AG04450 (cell line): ENCODE measurements around the gene ANP32B. TPM values are rescaled to one million over a fixed set of nuclear protein-coding genes. Genes with fewer than 3 reads are reported as not detected.

Source experiments
- CTCF ChIA-PET: fragments of 300-600, 350-600 bp; formaldehyde crosslinking; extraction: SDS; loops from one replicate; lab custom pipeline; 2022; ENCODE audit warnings: antibody characterized with exemption, inconsistent platforms; lab: Charles Lee
- POLR2A ChIA-PET: fragments of 350-600 bp; formaldehyde crosslinking; extraction: SDS; loops from one replicate; lab custom pipeline; 2021; ENCODE audit warnings: antibody characterized with exemption, inconsistent platforms; lab: Yijun Ruan, JAX
- DNase-seq: peaks from one replicate; pipeline ENCODE4 v3.0.0-alpha.2; 2011; ENCODE audit warnings: low read depth, low spot score
- H3K27ac ChIP-seq: one replicate; pipeline ENCODE4 v1.5.1; 2012; ENCODE audit warnings: low read depth, low read length, control low read depth
- H3K27me3 ChIP-seq: one replicate; pipeline ENCODE4 v1.6.0; 2012; ENCODE audit warnings: low read length; ENCODE audit not compliant: control insufficient read depth, insufficient read depth
- H3K4me3 ChIP-seq: 2 replicates; pipeline ENCODE4 v1.5.1; 2011; ENCODE audit warnings: mild to moderate bottlenecking, low read depth, low read length, control low read depth
- H3K9me3 ChIP-seq: 2 replicates; pipeline ENCODE4 v1.5.1; 2012; ENCODE audit warnings: low read length; ENCODE audit not compliant: control insufficient read depth, insufficient read depth
- polyA plus RNA-seq: library from polyadenylated mRNA; depleted of rRNA; stranded (reverse); fragments of >200 nt; gene quantifications from 2 replicates; pipeline ENCODE4 v1.2.3, GENCODE V29; 2011; rRNA removed
- small RNA-seq: library from RNA; depleted of rRNA; stranded (forward); fragments of <200 nt; gene quantifications from one replicate; pipeline ENCODE3, GENCODE V24; 2012; ENCODE audit warnings: low read depth; ENCODE audit not compliant: insufficient read length
- TF ChIP-seq, protein P1 (sequence below): IDR thresholded peaks from 2 replicates; pipeline ENCODE4 v1.5.1; 2011; ENCODE audit warnings: low read depth, low read length, control low read depth, inconsistent platforms

The ANP32B gene
- polyA plus RNA-seq, 1 experiment, result 59.0 TPM

DNA sequence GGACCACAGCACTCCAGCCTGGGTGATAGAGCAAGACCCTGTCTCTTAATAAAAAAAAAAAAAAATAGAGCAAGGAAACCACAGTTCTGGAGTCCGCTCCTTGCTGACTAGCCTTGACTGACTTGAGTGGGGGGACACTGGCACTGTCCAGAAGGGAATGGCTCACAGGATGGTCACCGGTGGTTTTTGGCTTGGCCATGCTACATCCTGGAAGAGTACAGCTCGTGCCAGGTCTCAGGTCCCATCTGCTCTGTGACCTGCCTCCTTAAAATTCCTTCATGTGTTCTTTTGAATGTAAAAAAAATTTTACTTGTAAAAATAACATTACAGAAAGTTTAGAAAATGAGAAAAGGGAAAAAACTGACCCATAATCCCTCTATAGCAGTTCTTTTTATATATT lies 79.0 kb downstream of the ANP32B start:
- no peak overlapping the region for H3K27ac ChIP-seq
- H3K4me3 ChIP-seq, result no peak overlapping the region
- TF ChIP-seq, protein P1, sequence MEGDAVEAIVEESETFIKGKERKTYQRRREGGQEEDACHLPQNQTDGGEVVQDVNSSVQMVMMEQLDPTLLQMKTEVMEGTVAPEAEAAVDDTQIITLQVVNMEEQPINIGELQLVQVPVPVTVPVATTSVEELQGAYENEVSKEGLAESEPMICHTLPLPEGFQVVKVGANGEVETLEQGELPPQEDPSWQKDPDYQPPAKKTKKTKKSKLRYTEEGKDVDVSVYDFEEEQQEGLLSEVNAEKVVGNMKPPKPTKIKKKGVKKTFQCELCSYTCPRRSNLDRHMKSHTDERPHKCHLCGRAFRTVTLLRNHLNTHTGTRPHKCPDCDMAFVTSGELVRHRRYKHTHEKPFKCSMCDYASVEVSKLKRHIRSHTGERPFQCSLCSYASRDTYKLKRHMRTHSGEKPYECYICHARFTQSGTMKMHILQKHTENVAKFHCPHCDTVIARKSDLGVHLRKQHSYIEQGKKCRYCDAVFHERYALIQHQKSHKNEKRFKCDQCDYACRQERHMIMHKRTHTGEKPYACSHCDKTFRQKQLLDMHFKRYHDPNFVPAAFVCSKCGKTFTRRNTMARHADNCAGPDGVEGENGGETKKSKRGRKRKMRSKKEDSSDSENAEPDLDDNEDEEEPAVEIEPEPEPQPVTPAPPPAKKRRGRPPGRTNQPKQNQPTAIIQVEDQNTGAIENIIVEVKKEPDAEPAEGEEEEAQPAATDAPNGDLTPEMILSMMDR, result no peak
- H3K27me3 ChIP-seq, result no peaks in the 10 kb centered on the region
- no peaks in the 10 kb centered on the region for H3K9me3 ChIP-seq
- POLR2A ChIA-PET, result no interaction called here
- CTCF ChIA-PET, result interaction anchor here (2.7 kb wide), 1 partner anchor 12 kb away, joined by 14 read pairs; no protein-coding TSS in a partner anchor
- no peak for DNase-seq

DNA sequence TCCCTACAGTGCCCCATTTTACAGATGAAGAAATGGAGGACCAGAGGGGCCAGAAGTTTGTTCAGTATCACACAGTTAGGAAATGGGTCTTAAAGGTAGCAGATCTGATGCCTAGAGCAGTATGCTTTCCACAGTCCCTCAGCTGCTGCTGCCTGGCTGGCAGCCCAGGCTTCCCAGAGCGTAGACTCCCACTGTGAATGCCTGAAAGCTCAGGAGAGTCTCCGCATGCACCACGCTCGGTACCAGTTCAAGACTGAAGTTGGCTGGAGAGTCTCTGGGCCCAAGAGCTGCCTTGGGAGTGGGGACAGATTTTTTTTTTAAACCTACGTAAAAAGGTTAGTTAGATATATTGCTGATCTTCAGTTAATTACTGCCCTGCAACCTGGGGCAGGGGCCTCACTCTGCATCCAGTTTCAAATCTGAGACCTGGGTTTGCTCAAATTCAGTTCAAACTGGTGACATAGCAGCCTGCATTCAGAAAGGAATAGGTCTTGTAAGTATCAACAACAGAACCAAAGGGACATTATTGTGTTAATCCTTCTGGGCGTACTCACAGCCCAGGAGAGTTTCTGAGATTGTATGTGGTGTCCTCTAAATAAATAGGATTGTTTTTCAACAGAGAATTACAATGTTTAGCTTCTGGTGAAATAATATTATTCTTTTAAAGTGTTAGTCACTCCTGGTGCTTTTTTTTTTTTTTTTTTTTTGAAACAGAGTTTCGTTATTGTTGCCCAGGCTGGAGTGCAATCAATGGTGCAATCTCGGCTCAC lies 81.7 kb downstream of the ANP32B start:
- no peak for DNase-seq
- ChIA-PET CTCF (interaction anchor here (0.6 to 1.3 kb wide), 3 partner anchors 9 to 300 kb away, joined by 3 to 7 read pairs (median 3); no protein-coding TSS in a partner anchor), POLR2A (interaction anchor here (0.6 to 1.0 kb wide), 5 partner anchors 7 to 218 kb away, joined by 3 to 5 read pairs (median 5); no protein-coding TSS in a partner anchor)
- Histone ChIP-seq H3K27ac (no peak overlapping the region), H3K4me3 (no peak overlapping the region), H3K9me3 (no peaks in the 10 kb centered on the region), H3K27me3 (no peaks in the 10 kb centered on the region)
- TF ChIP-seq, protein P1, result no peak

Small RNA genes lying within 50 kb of the gene (small RNA-seq; reads per million reads assigned to genes)
- not detected for gene RNU6-918P

Other genes with a start within 250 kb of the ANP32B start
- 0.06 and 0.07 TPM in 2 replicates for gene FOXE1, start 130.1 kb upstream of the ANP32B start, polyA plus RNA-seq
- gene TRMO, start 60.8 kb upstream of the ANP32B start, polyA plus RNA-seq, result 11.1 and 12.6 TPM in 2 replicates
- not detected in 2 replicates for gene HEMGN, start 45.2 kb upstream of the ANP32B start, polyA plus RNA-seq
- 111 and 122 TPM in 2 replicates for gene NANS, start 73.4 kb downstream of the ANP32B start, polyA plus RNA-seq
- 8.3 and 8.5 TPM in 2 replicates for gene TRIM14, start 135.9 kb downstream of the ANP32B start, polyA plus RNA-seq
- gene CORO2A, start 209.3 kb downstream of the ANP32B start, polyA plus RNA-seq, result 1.4 TPM in 2 replicates